ENCODE data around the gene ECEL1. TPM values are rescaled to one million over a fixed set of nuclear protein-coding genes. Genes with fewer than 3 reads are reported as not detected.
A peak's percentile ranks its signal among the peaks of the same experiment; 100 is the strongest.

The ECEL1 gene
- total RNA-seq, 6 experiments from 2014 or later: 0.22 to 1.3 (median 0.83) TPM; not detected in 2

- Histone ChIP-seq H3K4me1 (peaks cover 0 to 8% (median 0%) of the 10 kb centered on the region in 4 donors), H3K27ac (no peak overlapping the region), H3K9me3 (no peaks in the 10 kb centered on the region), H3K27me3 (peaks cover 0 to 12% of the 10 kb centered on the region in 2 donors), H3K36me3 (no peaks in the 10 kb centered on the region), H3K4me3 (no peak overlapping the region)
- intact Hi-C loops (cut with DNase I): no loop called here
- WGBS (ENCODE audit: insufficient coverage, low coverage, low lambda C conversion rate, missing lambda C conversion rate): 86% methylated on average over 7 of the region's 30 CpGs
- TF ChIP-seq CTCF (IDR thresholded peaks at IDR 0.05): no peak
- no peak for TF ChIP-seq POLR2A (IDR thresholded peaks at IDR 0.05)
- DNase-seq (peak in 2 of 3 donors; percentile 15 to 54), ATAC-seq (no peak)
Observed at GRCh38 chr2:232490221-232491138, 2.8 kb upstream of the ECEL1 start.

- peak in 2 of 3 donors; percentile 5 to 46 for DNase-seq
- intact Hi-C loops (cut with DNase I): no loop called here
- no peak overlapping the region for H3K4me3 ChIP-seq
- H3K27me3 ChIP-seq: peaks cover 0 to 16% of the 10 kb centered on the region in 2 donors
- H3K27ac ChIP-seq: no peak overlapping the region
- no peaks in the 10 kb centered on the region for H3K36me3 ChIP-seq
- 47% methylated on average over 6 of the region's 9 CpGs for WGBS (ENCODE audit: insufficient coverage, low coverage, low lambda C conversion rate, missing lambda C conversion rate)
- H3K4me1 ChIP-seq: peaks cover 0 to 8% (median 0%) of the 10 kb centered on the region in 4 donors
- H3K9me3 ChIP-seq: no peaks in the 10 kb centered on the region
- TF ChIP-seq CTCF (IDR thresholded peaks at IDR 0.05) (no peak), POLR2A (IDR thresholded peaks at IDR 0.05) (no peak)
- no peak for ATAC-seq
Observed at GRCh38 chr2:232489516-232490220, 2.0 kb upstream of the ECEL1 start.

- Histone ChIP-seq H3K9me3 (no peaks in the 10 kb centered on the region), H3K27ac (no peak overlapping the region), H3K36me3 (no peaks in the 10 kb centered on the region), H3K27me3 (peaks cover 0 to 16% of the 10 kb centered on the region in 2 donors), H3K4me3 (no peak overlapping the region), H3K4me1 (peaks cover 0 to 8% (median 0%) of the 10 kb centered on the region in 4 donors)
- ATAC-seq (no peak), DNase-seq (peak in 2 of 3 donors; percentile 3 to 11)
- intact Hi-C loops (cut with DNase I): no loop called here
- 88% methylated on average over 5 of the region's 5 CpGs for WGBS (ENCODE audit: insufficient coverage, low coverage, low lambda C conversion rate, missing lambda C conversion rate)
- no peak for TF ChIP-seq CTCF (IDR thresholded peaks at IDR 0.05)
- no peak for TF ChIP-seq POLR2A (IDR thresholded peaks at IDR 0.05)
Observed at GRCh38 chr2:232488721-232489300, 1.2 kb upstream of the ECEL1 start.

- Histone ChIP-seq H3K36me3 (no peaks in the 10 kb centered on the region), H3K4me1 (peaks cover 0 to 8% (median 0%) of the 10 kb centered on the region in 4 donors), H3K4me3 (no peak overlapping the region), H3K27ac (no peak overlapping the region), H3K27me3 (peaks cover 0 to 16% of the 10 kb centered on the region in 2 donors), H3K9me3 (no peaks in the 10 kb centered on the region)
- peak in 1 of 3 donors; percentile 12 for DNase-seq
- TF ChIP-seq CTCF (IDR thresholded peaks at IDR 0.05) (no peak), POLR2A (IDR thresholded peaks at IDR 0.05) (no peak)
- intact Hi-C loops (cut with DNase I): no loop called here
- 30% methylated on average over 2 of the region's 16 CpGs for WGBS (ENCODE audit: insufficient coverage, low coverage, low lambda C conversion rate, missing lambda C conversion rate)
- ATAC-seq: no peak
Observed at GRCh38 chr2:232488097-232488711, 570 bp upstream of the ECEL1 start.

Measured in right lobe of liver (tissue), 6 donors.